Measurements from ENCODE around the gene NPTX1.

The NPTX1 gene

DNA sequence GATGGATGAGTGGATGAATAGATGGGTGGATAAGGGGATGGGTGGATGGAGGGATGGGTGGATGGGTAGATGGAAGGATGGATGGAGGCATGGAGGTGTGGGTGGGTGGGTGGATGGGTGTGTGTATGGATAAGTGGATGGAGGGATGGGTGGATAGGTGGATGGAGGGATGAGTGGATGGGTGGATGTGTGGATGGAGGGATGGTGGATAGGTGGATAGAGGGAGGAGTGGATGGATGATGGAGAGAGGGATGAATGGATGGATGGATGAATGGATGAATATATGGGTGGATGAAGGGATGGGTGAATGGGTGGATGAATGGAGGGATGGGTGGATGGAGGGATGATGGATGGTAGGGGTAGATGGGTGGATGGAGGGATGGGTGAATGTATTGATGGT lies 27.5 kb upstream of the NPTX1 start:
- no peak for DNase-seq (ENCODE audit: low read depth)

DNA sequence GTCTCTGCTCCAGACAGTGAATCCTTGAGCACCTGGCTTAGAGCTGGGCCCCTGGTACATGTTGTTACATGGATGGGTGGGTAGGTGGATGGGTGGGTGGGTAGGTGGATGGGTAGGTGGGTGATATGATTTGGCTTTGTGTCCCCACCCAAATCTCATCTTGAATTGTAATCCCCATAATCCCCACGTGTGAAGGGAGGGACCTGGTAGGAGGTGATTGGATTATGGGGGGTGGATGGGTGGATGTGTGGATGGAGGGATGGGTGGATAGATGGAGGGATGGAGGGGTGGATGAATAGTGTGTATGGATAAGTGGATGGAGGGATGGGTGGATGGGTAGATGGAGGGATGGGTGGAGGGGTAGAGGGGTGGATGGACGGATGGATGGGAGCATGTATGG lies 26.6 kb upstream of the NPTX1 start:
- no peak for DNase-seq (ENCODE audit: low read depth)

DNA sequence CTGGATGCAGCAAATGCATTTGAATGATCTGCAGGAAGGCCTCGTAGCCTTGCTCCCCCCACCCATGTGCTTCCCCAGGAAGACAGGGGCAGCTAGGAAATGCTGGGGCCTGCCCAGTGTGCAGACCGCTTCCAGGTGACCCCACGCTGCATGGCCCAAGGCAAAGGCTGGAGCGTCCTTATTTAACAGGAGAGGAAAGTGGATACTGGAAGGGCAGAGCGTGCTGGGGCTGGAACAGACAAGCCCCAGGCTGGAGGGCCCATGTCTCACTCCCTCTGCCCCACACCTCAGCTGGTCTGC lies 26.1 kb upstream of the NPTX1 start:
- DNase-seq (ENCODE audit: low read depth): no peak

DNA sequence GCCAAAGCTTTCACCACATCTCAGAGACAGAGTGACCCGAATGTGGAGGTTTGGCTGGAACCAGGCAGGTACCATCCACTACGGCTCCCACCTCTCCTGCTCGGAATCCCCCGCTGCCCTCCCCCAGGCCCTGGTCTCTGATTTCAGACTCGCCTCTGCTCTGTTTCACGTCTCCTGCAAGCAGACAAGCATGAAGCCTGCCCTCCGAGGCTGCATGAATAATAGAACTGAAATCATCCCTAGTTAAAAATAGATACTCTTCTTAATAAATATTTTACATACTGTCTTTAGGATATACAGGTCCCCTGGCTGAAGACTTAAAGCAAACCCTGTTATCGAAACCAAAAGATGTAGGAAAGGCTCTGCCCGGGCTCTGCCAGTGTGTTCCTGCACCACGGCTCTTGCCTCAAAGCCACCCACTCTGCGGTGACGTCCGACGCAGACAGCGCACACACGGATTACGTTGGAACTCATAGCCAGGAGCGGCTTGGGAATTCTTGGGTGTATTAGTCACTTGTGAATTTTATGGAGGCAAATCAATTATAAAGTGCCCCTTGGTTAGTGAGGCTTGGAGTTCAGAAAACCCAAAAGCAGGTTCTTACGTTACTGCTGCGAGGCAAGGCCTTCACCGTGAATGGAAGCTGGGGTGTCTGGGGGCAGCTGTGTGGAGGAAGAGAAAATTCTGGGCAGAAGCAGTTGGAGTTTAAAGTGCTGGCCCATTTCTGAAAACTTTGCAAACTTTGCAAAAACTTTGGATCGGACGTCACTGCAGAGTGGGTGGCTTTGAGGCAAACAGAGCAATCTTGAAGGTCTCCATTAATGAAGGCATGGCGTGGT lies 25.6 kb upstream of the NPTX1 start:
- DNase-seq (ENCODE audit: low read depth): no peak

DNA sequence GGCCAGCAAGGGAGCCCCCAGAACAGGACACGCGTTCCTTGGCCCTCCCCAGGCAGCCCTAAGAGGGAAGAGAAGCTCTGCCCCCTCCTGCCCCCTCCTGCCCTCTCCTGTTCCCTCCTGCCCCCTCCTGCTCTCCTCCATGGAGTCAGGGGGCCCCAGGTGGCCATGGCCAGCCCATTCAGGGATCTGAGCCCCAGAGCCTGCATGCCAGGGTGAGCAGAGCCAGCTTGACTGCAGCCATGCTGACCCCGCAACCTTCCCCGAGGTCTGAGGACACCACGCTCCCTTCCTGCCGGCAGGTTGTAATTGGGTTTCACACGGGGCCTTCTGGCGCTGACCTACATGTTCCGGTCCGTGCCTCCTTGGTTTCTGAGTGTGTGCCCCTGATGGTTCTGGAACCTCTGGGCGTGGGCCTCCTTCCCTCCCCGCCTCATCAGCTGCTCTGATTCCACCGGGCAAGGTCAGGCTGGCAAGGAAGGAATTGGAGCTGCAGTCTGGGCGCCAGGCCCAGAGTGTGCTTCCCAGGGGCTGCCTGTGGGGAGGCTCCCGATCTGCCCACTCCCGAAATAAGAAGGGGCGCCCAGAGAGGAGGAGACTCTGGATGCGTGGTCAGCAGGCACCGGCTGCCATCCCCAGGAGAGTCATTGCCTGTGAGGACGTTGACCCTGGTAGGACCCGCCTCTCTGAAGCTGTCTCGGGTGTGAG lies 23.7 kb upstream of the NPTX1 start:
- DNase-seq (ENCODE audit: low read depth): no peak

DNA sequence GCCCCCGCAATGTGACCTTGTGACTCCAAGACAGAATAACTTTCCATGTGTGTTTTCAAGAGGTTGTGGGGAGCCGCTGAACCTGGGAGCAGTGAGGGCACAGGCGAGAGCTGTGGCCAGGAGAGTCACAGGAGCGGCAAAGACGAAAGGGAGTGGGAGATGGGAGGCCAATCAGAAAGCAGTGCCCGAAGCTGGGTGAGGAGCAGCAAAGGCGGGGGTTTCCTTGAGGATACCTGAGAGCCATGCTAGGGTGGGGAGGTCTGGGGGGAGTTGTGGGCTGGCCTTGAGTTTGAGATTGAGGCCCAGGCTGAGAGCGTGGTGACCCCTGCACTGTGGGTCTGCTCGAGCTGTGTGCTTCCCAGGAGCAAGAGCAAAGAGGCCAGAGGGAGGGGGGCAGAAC lies 23.2 kb upstream of the NPTX1 start:
- no peak for DNase-seq (ENCODE audit: low read depth)

DNA sequence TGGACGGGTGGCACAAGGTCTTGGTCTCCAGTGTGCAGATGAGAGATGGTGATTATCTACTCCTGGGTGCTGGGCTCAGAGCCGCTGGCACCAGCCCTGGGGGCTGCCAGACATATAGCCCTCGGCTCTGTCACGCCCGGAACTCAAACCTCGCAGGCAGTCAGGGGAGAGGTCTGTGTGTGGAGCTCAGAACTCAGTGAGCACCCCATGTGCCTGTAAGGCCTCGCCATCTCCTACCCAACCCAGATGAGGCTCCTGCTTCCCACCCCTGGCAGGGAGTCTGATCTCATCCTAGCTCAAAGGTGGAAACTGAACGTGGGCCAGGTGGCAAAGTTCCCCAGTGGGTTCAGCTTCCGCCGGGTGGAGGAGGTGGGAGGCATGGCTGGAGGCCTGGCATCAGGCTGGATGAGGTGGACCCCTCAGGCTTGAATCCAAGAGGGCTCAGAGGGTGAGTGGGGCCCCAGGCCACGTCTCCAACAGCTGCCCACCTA lies 22.6 kb upstream of the NPTX1 start:
- DNase-seq (ENCODE audit: low read depth): no peak

DNA sequence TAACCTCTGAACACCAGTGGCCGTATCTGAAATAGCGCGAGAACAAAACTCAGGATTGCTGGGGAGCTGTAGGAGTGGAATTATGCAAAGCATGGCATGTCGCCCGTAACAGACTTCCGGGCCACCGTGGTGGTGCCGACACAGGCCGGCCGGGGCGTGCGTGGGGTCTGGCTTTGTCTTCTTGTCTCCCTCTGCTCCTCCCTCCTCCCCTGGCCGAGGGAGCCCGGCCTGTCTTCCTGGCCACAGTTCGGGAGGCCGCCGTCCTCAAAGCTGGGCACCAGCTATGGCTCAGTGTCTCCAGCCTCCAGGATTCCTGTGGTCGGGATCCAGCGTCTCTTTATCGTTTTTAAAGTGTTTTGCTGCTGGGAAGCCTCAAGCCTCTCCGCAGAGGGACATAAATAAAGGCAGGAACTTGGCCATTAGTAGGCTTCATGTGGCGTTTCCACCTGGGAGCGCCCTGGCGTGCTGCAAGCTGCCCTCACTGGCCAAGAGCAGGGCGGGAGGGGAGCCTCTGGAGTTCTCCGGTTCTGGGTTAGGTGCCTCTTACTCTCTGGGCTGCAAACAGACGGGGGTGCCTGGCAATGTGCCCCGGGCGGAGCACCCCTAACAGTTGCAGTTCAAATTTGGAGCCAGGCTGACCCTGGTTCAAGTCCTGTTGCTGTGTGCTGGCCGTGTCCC lies 22.0 kb upstream of the NPTX1 start:
- DNase-seq (ENCODE audit: low read depth): no peak

DNA sequence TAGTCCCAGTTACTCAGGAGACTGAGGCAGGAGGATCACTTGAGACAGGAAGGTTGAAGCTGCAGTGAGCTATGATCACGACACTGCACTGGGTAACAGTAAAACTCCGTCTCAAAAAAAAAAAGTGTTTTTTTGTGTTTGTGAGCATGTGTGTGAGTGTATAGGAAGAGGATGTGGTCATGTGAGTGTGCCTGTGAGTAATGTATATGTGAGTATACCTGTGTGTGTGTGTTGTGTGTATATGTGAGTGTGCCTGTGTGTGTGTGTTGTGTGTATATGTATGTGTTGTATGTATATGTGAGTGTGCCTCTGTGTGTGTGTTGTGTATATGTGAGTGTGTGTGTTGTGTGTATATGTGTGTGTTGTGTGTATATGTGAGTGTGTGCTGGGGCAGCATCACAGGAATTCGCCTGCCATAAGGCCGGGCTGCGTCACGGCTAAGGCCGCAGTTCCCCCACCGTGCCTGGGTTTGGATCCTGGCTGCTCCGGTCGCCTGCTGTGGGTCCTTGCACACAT lies 21.4 kb upstream of the NPTX1 start:
- no peak for DNase-seq (ENCODE audit: low read depth)

DNA sequence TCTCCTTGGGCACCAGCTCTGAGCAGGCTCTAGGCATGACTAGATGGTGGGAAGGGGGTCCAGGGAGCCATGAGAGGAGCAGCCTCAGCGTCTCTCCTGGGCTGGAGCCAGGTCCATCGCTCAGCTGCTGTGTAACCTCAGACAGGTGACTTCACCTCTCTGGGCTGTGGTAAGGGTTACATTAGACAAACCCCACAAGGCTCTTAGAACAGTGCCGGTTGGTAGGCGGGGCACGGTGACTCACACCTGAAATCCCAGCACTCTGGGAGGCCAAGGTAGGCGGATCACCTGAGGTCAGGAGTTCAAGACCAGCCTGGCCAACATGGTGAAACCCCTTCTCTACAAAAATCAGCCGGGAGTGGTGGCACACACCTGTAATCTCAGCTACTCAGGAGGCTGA lies 18.1 kb upstream of the NPTX1 start:
- DNase-seq (ENCODE audit: low read depth): no peak

DNA sequence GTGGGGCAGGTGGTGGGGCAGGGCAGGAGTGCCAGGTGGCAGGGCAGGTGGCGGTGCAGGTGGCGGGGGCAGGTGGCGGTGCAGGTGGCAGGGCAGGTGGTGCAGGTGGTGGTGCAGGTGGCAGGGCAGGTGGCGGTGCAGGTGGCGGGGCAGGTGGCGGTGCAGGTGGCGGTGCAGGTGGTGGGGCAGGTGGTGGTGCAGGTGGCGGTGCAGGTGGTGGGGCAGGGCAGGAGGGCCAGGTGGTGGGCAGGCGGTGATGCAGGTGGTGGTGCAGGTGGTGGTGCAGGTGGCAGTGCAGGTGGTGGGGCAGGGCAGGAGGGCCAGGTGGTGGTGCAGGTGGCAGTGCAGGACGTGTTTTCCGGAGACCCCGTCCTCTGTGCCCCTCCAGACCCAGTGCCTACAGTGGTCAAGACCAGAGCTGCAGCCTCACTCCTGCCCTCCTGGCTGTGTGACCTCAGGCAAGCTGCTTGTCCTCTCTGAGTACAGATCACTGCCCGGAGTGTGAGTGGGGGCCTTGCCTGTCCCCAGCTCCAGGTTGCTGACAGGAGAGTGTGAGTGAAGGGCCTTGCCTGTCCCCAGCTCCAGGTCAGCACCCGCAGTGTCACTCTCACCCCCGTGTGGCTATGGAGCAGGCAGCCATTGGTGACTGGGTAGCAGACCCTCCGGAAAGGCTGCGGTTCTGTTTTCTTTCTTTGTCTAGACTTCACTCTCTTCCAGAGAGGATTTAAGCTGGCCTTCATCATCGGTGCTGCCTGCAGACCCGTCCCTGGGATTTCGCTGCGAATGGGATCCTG lies 16.1 kb upstream of the NPTX1 start:
- DNase-seq (ENCODE audit: low read depth): no peak

DNA sequence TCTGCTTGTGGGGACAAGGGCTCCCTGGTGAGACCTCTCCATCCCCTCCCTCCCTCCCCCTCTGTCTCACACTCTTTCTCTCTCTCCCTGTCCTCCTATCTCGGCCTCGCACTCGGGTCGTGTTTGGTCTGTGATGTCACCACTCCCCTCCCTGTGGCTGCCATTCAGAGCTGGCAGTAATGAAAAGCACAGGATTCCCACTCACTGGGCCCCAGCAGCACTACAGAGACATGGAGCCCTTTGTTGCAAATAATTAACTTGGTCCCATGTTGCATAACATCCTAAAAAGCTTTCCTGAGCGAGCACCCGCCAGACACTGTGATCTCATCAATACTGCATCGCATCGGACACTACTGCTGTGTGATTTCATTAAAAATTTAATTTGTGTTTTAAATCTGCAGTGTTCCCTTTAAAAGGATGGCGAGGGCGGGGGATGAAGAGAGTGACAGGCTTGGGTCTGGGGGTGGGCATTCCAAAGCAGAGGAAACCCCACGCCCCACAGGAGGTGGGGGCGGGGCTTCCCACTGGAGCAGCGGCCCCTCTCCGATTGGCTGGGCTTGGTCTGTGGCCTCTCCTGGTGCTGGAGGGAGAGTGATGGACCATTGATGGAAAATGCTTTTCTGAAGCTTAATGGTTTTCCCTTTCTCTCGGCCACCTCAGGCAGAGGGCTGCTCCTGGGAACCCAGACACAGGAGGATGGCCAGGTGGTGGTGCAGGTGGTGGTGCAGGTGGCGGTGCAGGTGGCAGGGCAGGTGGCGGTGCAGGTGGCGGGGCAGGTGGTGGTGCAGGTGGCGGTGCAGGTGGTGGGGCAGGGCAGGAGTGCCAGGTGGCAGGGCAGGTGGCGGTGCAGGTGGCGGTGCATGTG lies 15.3 kb upstream of the NPTX1 start:
- DNase-seq (ENCODE audit: low read depth): no peak

DNA sequence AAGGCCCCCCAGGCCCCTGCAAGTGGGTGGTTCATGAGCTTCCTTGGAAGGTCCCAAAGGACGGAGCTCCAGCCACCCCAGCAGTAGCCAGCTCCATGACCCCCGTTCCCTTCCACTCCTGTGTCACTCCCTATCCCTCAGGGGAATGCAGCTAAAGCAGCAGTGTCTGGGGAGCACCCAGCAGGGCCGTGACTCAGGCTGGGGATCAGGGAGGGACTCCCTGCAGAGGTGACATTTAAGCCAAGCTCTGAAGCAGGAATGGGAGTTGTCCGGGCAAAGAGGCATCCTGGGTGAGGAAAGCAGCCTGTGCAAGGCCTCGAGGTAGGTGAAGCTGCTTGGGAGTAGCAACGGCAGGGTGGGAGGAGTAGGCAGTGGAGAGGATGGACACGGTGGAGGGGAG lies 11.1 kb upstream of the NPTX1 start:
- no peak for DNase-seq (ENCODE audit: low read depth)

DNA sequence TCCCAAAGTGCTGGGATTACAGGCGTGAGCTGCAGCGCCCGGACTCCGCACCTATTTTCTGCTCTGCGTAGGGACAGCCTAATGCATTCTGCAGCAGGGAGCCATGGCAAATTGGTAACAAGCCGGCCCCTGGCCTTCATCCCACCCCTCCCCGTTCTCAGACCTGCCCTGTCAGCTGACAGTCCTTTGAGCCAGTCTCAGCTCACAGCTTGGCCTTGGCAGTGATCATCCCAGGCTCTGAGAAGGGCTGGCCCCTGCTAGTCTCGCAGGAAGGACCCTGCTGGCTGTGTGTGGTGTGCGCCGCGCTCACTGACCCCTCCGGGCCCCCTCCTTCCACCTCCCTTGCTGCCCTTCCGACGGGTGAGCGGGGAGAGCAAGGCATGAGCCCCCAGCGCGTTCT lies 10.3 kb upstream of the NPTX1 start:
- no peak for DNase-seq (ENCODE audit: low read depth)

DNA sequence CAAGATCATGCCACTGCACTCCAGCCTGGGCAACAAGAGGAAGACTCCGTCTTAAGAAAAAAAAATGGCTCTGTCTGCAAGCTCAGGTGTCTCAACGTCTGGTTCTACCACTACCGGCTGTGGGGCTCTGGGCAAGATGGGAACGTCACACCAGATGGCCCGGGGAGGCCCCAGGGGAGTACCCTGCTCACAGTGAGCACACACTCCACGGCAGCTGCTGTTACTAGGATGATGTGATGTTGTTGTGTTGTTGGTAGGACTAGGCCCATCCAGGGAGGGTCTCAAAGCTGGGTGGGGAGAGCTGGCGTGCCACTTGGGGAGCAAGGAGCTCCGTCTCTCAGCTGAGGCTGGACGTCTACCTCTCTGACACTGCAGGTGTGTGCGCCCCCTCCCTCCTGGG lies 9.4 kb upstream of the NPTX1 start:
- no peak for DNase-seq (ENCODE audit: low read depth)

DNA sequence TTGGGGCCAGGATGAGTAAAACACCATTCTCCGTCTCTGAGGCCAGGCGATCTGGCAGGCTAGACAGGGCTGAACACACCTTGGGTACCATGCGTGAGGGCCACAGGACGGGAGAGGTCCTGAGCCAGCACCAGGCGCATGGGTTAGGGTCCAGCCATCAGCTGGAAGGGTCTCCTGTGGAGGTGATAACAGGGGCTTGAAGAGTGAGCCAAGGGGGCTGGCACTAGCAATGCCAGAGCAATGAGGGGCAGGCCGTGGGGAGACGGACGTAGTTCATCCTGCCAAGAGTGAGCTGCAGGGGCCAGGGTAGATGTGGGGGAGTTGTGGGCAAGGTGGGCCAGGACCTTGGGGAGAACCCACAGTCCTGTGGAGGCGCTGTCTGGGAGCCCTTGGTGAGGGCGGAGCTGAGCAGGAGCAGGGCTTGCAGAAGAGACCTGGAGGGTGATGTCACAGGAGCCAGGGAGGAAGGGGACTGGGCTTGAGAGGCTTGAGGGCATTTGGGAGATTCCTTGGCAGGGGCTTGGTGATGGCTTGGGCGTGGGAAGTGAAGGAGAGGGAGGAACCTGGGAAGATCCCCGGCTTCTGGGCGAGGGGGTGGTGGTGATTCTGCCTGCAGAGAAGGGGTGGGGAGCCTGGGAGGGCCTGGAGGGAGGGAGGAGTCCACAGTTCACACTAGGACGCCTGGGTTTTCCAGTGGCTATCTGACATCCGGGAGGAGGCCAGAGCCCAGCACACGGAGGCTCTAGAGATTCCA lies 6.3 kb upstream of the NPTX1 start:
- no peak for DNase-seq (ENCODE audit: low read depth)

DNA sequence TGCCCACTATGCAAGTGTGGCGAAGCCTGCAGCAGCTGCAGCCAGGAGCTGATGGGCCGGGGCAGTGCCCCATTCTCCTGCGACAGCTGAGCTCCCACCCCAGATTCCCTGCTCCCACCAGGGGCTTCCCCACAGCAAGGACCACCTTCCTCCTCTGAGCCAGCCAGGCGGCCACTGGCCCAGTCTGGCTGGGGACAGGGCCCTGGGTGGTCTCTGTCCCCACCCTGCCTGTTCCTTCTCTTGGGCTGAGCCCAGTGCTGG lies 5.6 kb upstream of the NPTX1 start:
- no peak for DNase-seq (ENCODE audit: low read depth)

DNA sequence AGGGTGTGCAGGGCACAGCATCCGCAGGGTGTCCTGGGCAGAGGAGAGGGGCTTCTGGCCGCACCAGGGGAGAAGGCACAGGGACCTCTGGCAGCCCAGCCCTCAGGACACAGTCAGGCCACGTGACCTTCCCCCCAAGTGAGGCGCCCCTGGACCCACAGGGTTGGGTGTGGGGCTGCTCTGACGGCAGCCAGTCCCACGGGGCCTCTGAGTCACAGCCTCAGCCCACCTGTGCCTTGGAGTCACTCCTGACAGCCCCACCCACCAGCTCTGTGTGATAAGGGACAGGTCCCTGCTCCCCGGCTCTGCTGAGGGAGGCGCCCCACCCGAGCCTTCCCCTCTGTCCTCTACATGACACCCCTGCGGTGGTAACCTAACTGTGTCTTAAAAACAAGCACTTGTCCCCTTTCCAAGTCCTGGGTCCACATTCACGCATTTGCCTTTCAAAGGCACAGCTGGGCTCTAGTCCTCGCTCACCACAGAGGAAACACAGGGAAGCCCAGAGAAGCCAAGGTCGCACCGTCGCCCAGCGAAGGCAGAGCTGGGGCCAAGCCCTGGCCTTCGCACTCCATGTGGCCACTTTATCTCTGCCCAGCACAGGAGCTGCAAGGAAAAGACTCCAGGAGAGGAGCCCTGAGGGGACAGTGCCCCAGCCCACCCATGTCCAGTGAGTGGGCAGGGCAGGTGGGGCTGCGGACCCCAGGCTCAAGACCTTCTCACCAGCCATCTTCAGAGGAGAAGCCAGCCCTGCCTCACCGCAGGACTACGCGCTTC lies 5.1 kb upstream of the NPTX1 start:
- no peak for DNase-seq (ENCODE audit: low read depth)

DNA sequence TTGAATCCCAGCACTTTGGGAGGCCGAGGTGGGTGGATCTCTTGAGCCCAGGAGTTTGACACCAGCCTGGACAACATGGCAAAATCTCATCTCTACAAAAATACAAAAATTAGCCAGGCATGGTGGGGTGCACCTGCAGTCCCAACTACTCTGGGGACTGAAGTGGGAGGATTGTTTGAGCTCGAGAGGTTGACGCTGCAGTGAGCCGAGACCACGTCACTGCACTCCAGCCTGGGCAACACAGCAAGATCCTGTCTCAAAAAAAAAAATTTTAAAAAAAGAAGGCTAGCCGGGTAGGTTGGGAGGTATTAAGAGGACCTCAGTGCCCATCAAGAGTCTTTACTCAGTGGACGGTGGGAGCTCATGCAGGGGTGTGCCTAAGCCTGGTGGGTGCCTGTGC lies 3.8 kb upstream of the NPTX1 start:
- DNase-seq (ENCODE audit: low read depth): no peak

DNA sequence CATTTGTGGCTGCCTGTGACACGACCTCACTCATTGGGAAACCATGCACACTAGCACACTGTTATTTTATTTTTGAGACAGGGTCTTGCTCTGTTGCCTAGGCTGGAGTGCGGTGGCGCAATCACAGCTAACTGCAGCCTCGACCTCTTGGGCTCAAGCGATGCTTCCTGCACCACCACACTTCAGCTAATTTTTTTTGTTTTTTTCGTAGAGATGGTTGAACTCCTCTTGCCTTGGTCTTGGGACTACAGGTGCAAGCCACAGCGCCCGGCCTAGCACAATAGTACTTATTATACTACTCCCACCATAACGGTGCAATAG lies 2.8 kb upstream of the NPTX1 start:
- DNase-seq (ENCODE audit: low read depth): no peak
